ENCODE results near the gene METTL9. TPM values are rescaled to one million over a fixed set of nuclear protein-coding genes. Genes with fewer than 3 reads are reported as not detected.
"Not testable (repeated sequence)": the region's sequence is repeated elsewhere in the genome, so short reads cannot be mapped to it uniquely, and the experiment has no call there.

METTL9 gene
- total RNA-seq, 1 donor from 2014 or later = 77.1 TPM

GRCh38 chr16:21598701-21599121, 666 bp upstream of the METTL9 start:
- H3K4me1 Mint-ChIP-seq (ENCODE audit: low read depth) = peaks cover 31% of the 10 kb centered on the region
- peak overlapping the region; percentile 79 for H3K4me3 Mint-ChIP-seq (ENCODE audit: unreplicated experiment)
- H3K27me3 Mint-ChIP-seq (ENCODE audit: low read depth) = no peaks in the 10 kb centered on the region
- peak overlapping the region; percentile 85 for H3K27ac Mint-ChIP-seq (ENCODE audit: unreplicated experiment)
- no peaks in the 10 kb centered on the region for H3K36me3 Mint-ChIP-seq (ENCODE audit: low read depth)
- H3K9me3 Mint-ChIP-seq (ENCODE audit: low read depth) = no peaks in the 10 kb centered on the region
- no peak for TF ChIP-seq CTCF (IDR thresholded peaks at IDR 0.05)
- no peak for DNase-seq (ENCODE audit: low spot score)

- no peak for DNase-seq (ENCODE audit: low spot score)
- no peaks in the 10 kb centered on the region for H3K36me3 Mint-ChIP-seq (ENCODE audit: low read depth)
- TF ChIP-seq CTCF (IDR thresholded peaks at IDR 0.05) = peak; percentile 23
- peaks cover 41% of the 10 kb centered on the region for H3K4me1 Mint-ChIP-seq (ENCODE audit: low read depth)
- peak overlapping the region; percentile 86 for H3K4me3 Mint-ChIP-seq (ENCODE audit: unreplicated experiment)
- H3K27ac Mint-ChIP-seq (ENCODE audit: unreplicated experiment) = peak overlapping the region; percentile 85
- no peaks in the 10 kb centered on the region for H3K27me3 Mint-ChIP-seq (ENCODE audit: low read depth)
- H3K9me3 Mint-ChIP-seq (ENCODE audit: low read depth) = no peaks in the 10 kb centered on the region
These were observed 825 bp downstream of the METTL9 start for GRCh38 chr16:21600031-21600773.

- Mint-ChIP-seq H3K27ac (ENCODE audit: unreplicated experiment) (no peak overlapping the region), H3K4me1 (ENCODE audit: low read depth) (peaks cover 39% of the 10 kb centered on the region), H3K4me3 (ENCODE audit: unreplicated experiment) (no peak overlapping the region), H3K9me3 (ENCODE audit: low read depth) (no peaks in the 10 kb centered on the region), H3K36me3 (ENCODE audit: low read depth) (no peaks in the 10 kb centered on the region), H3K27me3 (ENCODE audit: low read depth) (no peaks in the 10 kb centered on the region)
- TF ChIP-seq CTCF (IDR thresholded peaks at IDR 0.05) = no peak
- DNase-seq (ENCODE audit: low spot score) = no peak
These were observed 3.4 kb downstream of the METTL9 start for GRCh38 chr16:21602785-21603184.

- Mint-ChIP-seq H3K4me3 (ENCODE audit: unreplicated experiment) (no peak overlapping the region), H3K27me3 (ENCODE audit: low read depth) (no peaks in the 10 kb centered on the region)
- no peak for TF ChIP-seq CTCF (IDR thresholded peaks at IDR 0.05)
These were observed 4.6 kb downstream of the METTL9 start for GRCh38 chr16:21603928-21604327.

GRCh38 chr16:21605848-21606247, 6.5 kb downstream of the METTL9 start:
- not testable (repeated sequence) for H3K9me3 Mint-ChIP-seq (ENCODE audit: low read depth); H3K27ac Mint-ChIP-seq (ENCODE audit: unreplicated experiment)
- H3K4me1 Mint-ChIP-seq (ENCODE audit: low read depth) = peaks cover 26% of the 10 kb centered on the region

More at GRCh38 chr16:21603928-21604327, 4.6 kb downstream of the METTL9 start:
- Mint-ChIP-seq H3K36me3 (ENCODE audit: low read depth) (no peaks in the 10 kb centered on the region), H3K4me1 (ENCODE audit: low read depth) (peaks cover 33% of the 10 kb centered on the region), H3K9me3 (ENCODE audit: low read depth) (no peaks in the 10 kb centered on the region), H3K27ac (ENCODE audit: unreplicated experiment) (peak overlapping the region; percentile 8)
- no peak for DNase-seq (ENCODE audit: low spot score)

More at GRCh38 chr16:21605848-21606247, 6.5 kb downstream of the METTL9 start:
- not testable (repeated sequence) for H3K36me3 Mint-ChIP-seq (ENCODE audit: low read depth); H3K4me3 Mint-ChIP-seq (ENCODE audit: unreplicated experiment); DNase-seq (ENCODE audit: low spot score); H3K27me3 Mint-ChIP-seq (ENCODE audit: low read depth)
